ENCODE data around the gene DNM3.
A peak's percentile ranks its signal among the peaks of the same experiment; 100 is the strongest.
"Not testable (repeated sequence)": the region's sequence is repeated elsewhere in the genome, so short reads cannot be mapped to it uniquely, and the experiment has no call there.

The DNM3 gene

GRCh38 chr1:172363852-172364251 is 522.6 kb downstream of the DNM3 start:
- POLR2A ChIA-PET: no interaction called here
- no peak for TF ChIP-seq MYNN (tag by site-specific recombination; IDR thresholded peaks at IDR 0.05; ENCODE audit: borderline replicate concordance)
- TF ChIP-seq ZNF571 (tag by site-specific recombination; IDR thresholded peaks at IDR 0.05): no peak
- no peak for TF ChIP-seq ZSCAN16 (tag by site-specific recombination; IDR thresholded peaks at IDR 0.05)
- no peak for TF ChIP-seq ZIC2 (tag by site-specific recombination; IDR thresholded peaks at IDR 0.05)
- TF ChIP-seq ZNF221 (tag by site-specific recombination; IDR thresholded peaks at IDR 0.05; ENCODE audit: borderline replicate concordance): no peak
- peak; percentile 92 for TF ChIP-seq WT1 (tag by site-specific recombination; IDR thresholded peaks at IDR 0.05)
- no peak for TF ChIP-seq BCL11A (tag by site-specific recombination; IDR thresholded peaks at IDR 0.05; ENCODE audit: low read depth)
- TF ChIP-seq, protein P1, sequence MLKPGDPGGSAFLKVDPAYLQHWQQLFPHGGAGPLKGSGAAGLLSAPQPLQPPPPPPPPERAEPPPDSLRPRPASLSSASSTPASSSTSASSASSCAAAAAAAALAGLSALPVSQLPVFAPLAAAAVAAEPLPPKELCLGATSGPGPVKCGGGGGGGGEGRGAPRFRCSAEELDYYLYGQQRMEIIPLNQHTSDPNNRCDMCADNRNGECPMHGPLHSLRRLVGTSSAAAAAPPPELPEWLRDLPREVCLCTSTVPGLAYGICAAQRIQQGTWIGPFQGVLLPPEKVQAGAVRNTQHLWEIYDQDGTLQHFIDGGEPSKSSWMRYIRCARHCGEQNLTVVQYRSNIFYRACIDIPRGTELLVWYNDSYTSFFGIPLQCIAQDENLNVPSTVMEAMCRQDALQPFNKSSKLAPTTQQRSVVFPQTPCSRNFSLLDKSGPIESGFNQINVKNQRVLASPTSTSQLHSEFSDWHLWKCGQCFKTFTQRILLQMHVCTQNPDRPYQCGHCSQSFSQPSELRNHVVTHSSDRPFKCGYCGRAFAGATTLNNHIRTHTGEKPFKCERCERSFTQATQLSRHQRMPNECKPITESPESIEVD (tag by site-specific recombination; IDR thresholded peaks at IDR 0.05): 0 out of 2 replicates have a peak, but pooled peaks have one; percentile 13
- no peak for TF ChIP-seq ZFP37 (tag by site-specific recombination; IDR thresholded peaks at IDR 0.05)
- H3K27ac ChIP-seq (ENCODE audit: extremely low read depth, low read depth, low read length): no peak overlapping the region
- H3K4me1 ChIP-seq (ENCODE audit: control insufficient read depth, insufficient read depth, low read length): peaks cover 12% of the 10 kb centered on the region
- no peak overlapping the region for H3K4me3 ChIP-seq (ENCODE audit: low read depth, low read length)
- no peaks in the 10 kb centered on the region for H3K9me3 ChIP-seq (ENCODE audit: control insufficient read depth, insufficient read depth, low read depth, low read length)
- no peaks in the 10 kb centered on the region for H3K36me3 ChIP-seq (ENCODE audit: control insufficient read depth in 2 of 2, insufficient read depth in 1 of 2, low read length in 2 of 2)
- CTCF ChIA-PET: no interaction called here

DNA sequence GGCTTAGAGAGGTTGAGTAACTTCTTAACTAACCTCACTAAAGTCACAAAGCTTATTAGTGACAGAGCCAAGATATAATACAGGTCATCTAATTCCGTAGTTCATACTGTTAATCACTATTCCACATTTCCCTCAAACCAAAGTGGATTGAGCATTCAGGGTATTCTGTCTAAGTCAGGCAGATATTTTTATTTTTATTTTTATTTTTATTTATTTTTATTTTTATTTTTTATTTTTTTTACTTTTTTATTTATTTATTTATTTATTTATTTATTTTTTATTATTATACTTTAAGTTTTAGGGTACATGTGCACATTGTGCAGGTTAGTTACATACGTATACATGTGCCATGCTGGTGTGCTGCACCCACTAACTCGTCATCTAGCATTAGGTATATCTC is 530.3 kb downstream of the DNM3 start:
- H3K4me3 ChIP-seq (ENCODE audit: low read depth, low read length); POLR2A ChIA-PET; H3K9me3 ChIP-seq (ENCODE audit: control insufficient read depth, insufficient read depth, low read depth, low read length); H3K4me1 ChIP-seq (ENCODE audit: control insufficient read depth, insufficient read depth, low read length); H3K36me3 ChIP-seq (ENCODE audit: control insufficient read depth in 2 of 2, insufficient read depth in 1 of 2, low read length in 2 of 2); H3K27ac ChIP-seq (ENCODE audit: extremely low read depth, low read depth, low read length): not testable (repeated sequence)
- CTCF ChIA-PET: interaction anchor here (0.9 kb wide), 1 partner anchor 369 kb away, joined by 3 read pairs; no protein-coding TSS in a partner anchor

DNA sequence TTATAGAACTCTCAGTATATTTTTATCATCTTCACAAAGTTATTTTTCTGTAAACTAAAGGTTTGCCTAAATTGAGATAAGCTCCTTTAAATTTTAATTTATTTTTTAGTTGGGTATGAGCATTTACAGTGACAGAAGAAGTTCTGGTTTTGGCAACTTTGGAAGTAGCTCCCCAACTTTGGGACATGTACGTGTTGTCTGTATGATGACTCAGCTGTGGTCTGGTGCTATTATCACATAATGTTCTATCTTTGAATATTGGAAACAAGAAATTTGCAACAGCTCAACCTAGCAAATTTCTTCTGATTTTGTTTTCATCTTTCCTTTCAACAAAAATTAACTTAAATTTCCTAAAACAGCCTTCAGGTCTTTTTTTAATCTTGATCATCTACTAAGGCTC is 532.6 kb downstream of the DNM3 start:
- Histone ChIP-seq H3K4me1 (ENCODE audit: control insufficient read depth, insufficient read depth, low read length) (no peaks in the 10 kb centered on the region), H3K9me3 (ENCODE audit: control insufficient read depth, insufficient read depth, low read depth, low read length) (no peaks in the 10 kb centered on the region), H3K27ac (ENCODE audit: extremely low read depth, low read depth, low read length) (no peak overlapping the region), H3K4me3 (ENCODE audit: low read depth, low read length) (no peak overlapping the region), H3K36me3 (ENCODE audit: control insufficient read depth in 2 of 2, insufficient read depth in 1 of 2, low read length in 2 of 2) (no peaks in the 10 kb centered on the region)
- ChIA-PET POLR2A (no interaction called here), CTCF (no interaction called here)
- TF ChIP-seq ZNF830 (tag by site-specific recombination; IDR thresholded peaks at IDR 0.05; ENCODE audit: low read depth) (no peak), ZNF621 (tag by site-specific recombination; IDR thresholded peaks at IDR 0.05) (no peak), ATF2 (tag by site-specific recombination; IDR thresholded peaks at IDR 0.05; ENCODE audit: low read depth) (no peak), ZNF549 (tag by site-specific recombination; IDR thresholded peaks at IDR 0.05) (no peak)
- TF ChIP-seq, protein P2, sequence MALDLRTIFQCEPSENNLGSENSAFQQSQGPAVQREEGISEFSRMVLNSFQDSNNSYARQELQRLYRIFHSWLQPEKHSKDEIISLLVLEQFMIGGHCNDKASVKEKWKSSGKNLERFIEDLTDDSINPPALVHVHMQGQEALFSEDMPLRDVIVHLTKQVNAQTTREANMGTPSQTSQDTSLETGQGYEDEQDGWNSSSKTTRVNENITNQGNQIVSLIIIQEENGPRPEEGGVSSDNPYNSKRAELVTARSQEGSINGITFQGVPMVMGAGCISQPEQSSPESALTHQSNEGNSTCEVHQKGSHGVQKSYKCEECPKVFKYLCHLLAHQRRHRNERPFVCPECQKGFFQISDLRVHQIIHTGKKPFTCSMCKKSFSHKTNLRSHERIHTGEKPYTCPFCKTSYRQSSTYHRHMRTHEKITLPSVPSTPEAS (tag by site-specific recombination; IDR thresholded peaks at IDR 0.05): no peak
- TF ChIP-seq, protein P3, sequence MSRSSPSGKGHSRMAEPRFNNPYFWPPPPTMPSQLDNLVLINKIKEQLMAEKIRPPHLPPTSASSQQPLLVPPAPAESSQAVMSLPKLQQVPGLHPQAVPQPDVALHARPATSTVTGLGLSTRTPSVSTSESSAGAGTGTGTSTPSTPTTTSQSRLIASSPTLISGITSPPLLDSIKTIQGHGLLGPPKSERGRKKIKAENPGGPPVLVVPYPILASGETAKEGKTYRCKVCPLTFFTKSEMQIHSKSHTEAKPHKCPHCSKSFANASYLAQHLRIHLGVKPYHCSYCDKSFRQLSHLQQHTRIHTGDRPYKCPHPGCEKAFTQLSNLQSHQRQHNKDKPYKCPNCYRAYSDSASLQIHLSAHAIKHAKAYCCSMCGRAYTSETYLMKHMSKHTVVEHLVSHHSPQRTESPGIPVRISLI (tag by site-specific recombination; IDR thresholded peaks at IDR 0.05): no peak
- TF ChIP-seq, protein P4, sequence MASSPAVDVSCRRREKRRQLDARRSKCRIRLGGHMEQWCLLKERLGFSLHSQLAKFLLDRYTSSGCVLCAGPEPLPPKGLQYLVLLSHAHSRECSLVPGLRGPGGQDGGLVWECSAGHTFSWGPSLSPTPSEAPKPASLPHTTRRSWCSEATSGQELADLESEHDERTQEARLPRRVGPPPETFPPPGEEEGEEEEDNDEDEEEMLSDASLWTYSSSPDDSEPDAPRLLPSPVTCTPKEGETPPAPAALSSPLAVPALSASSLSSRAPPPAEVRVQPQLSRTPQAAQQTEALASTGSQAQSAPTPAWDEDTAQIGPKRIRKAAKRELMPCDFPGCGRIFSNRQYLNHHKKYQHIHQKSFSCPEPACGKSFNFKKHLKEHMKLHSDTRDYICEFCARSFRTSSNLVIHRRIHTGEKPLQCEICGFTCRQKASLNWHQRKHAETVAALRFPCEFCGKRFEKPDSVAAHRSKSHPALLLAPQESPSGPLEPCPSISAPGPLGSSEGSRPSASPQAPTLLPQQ (tag by site-specific recombination; IDR thresholded peaks at IDR 0.05): no peak
- TF ChIP-seq, protein P5, sequence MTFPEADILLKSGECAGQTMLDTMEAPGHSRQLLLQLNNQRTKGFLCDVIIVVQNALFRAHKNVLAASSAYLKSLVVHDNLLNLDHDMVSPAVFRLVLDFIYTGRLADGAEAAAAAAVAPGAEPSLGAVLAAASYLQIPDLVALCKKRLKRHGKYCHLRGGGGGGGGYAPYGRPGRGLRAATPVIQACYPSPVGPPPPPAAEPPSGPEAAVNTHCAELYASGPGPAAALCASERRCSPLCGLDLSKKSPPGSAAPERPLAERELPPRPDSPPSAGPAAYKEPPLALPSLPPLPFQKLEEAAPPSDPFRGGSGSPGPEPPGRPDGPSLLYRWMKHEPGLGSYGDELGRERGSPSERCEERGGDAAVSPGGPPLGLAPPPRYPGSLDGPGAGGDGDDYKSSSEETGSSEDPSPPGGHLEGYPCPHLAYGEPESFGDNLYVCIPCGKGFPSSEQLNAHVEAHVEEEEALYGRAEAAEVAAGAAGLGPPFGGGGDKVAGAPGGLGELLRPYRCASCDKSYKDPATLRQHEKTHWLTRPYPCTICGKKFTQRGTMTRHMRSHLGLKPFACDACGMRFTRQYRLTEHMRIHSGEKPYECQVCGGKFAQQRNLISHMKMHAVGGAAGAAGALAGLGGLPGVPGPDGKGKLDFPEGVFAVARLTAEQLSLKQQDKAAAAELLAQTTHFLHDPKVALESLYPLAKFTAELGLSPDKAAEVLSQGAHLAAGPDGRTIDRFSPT (tag by site-specific recombination; IDR thresholded peaks at IDR 0.05): no peak
